Activated naive CD4-positive, alpha-beta T cell treated with anti-CD3 and anti-CD28 coated beads, Interleukin-2, amount 50 U/mL, for 72 hours (primary cell): ENCODE data around the gene EFEMP1. TPM values are rescaled to one million over a fixed set of nuclear protein-coding genes. Genes with fewer than 3 reads are reported as not detected.

Experiments
- ATAC-seq, 2 donors: fragments of 150-1000 bp; cut with Tn5 transposase; 2 replicates each; pipeline ENCODE4 v1.10.0; 2021; ENCODE audit warnings: mild to moderate bottlenecking in 2 of 2, moderate library complexity in 2 of 2
- DNase-seq, 2 donors: peaks; one replicate each; pipeline ENCODE4 v3.0.0; 2021 to 2022; ENCODE audit warnings: low spot score in 2 of 2
- H3K27ac Mint-ChIP-seq, 2 donors: one replicate each; pipeline ENCODE4 v1.8.0; 2022; ENCODE audit warnings: mild to moderate bottlenecking in 2 of 2, mixed read lengths in 2 of 2
- H3K36me3 Mint-ChIP-seq, 2 donors: one replicate each; pipeline ENCODE4 v1.8.0; 2022; ENCODE audit warnings: mixed read lengths in 2 of 2
- H3K9me3 Mint-ChIP-seq, 2 donors: one replicate each; pipeline ENCODE4 v1.8.0; 2022; ENCODE audit warnings: mixed read lengths in 2 of 2
- total RNA-seq, 2 donors: library from RNA; stranded (reverse); gene quantifications; one replicate each; pipeline ENCODE4 v1.2.3, GENCODE V29; 2022

EFEMP1 gene
- total RNA-seq, 2 donors from 2014 or later: not detected

DNA sequence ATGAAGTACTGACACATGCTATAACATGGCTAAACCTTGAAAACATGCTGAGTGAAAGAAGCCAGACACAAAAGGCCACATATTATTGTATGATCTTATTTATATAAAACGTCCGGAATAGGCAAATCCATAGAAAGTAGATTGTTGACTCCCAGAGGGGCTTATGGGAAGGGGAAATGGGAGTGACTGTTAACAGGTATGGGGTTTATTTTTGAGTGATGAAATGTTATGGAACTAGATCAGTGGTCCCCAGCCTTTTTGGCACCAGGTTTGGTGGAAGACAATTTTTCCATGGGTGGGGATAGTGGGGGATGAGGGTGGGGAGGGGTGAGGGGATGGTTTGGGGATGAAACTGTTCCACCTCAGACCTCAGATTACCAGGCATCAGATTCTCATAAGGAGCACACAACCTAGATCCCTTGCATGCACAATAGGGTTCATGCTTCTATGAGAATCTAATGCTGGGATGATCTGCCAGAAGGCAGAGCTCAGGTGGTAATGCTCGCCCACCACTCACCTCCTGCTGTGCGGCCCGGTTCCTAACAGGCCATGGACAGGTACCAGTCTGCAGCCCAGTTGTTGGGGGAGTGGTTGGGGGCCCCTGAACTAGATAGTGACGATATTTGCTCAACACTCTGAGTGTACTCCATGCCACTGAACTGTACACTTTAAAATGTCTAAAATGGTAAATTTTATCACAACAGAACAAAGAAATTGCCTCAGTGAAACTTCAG lies 59.1 kb downstream of the EFEMP1 start:
- DNase-seq: no peak
- Mint-ChIP-seq H3K9me3 (no peaks in the 10 kb centered on the region), H3K36me3 (no peaks in the 10 kb centered on the region), H3K27ac (no peak overlapping the region)
- ATAC-seq: no peak

DNA sequence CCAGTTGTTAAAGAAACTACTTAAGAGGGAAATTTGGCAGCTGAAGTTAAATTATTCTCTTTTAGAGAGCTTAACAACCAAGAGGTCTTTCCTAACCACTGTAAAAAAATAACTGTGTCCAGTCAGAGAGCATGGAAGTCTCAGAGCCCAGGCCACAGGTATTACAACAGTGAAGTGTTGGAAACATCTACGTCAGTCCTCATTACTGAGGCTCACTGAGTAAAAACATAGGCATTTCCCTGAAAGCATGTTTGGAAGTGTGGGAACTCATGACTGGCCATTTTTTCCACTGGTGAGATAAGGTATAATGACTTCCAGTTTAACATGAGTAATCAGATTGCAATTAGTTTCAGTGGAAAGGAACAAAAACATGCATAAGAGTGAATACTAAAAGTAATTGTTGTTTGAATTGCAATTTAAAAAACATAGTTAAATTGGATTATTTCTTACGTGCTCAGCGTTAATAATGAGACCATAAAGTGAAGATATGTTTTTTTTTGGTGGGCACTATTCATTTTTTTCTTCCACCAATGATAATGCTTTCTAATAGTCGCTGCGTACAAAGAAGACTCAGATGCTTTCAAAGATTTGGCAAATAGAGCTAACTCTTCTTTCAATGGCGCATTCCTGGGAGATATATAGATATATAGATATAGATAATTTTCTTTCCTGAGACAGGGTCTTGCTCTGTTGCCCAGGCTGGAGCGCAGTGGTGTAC lies 60.8 kb downstream of the EFEMP1 start:
- ATAC-seq (no peak), DNase-seq (no peak)
- no peaks in the 10 kb centered on the region for H3K36me3 Mint-ChIP-seq
- no peaks in the 10 kb centered on the region for H3K9me3 Mint-ChIP-seq
- no peak overlapping the region for H3K27ac Mint-ChIP-seq

GRCh38 chr2:55862246-55862645 lies 61.3 kb downstream of the EFEMP1 start:
- ATAC-seq (no peak), DNase-seq (no peak)
- no peaks in the 10 kb centered on the region for H3K9me3 Mint-ChIP-seq
- H3K36me3 Mint-ChIP-seq: no peaks in the 10 kb centered on the region
- no peak overlapping the region for H3K27ac Mint-ChIP-seq

- DNase-seq (no peak), ATAC-seq (no peak)
- no peak overlapping the region for H3K27ac Mint-ChIP-seq
- H3K9me3 Mint-ChIP-seq: no peaks in the 10 kb centered on the region
- H3K36me3 Mint-ChIP-seq: no peaks in the 10 kb centered on the region
Measured at GRCh38 chr2:55861733-55862132, 61.8 kb downstream of the EFEMP1 start.

DNA sequence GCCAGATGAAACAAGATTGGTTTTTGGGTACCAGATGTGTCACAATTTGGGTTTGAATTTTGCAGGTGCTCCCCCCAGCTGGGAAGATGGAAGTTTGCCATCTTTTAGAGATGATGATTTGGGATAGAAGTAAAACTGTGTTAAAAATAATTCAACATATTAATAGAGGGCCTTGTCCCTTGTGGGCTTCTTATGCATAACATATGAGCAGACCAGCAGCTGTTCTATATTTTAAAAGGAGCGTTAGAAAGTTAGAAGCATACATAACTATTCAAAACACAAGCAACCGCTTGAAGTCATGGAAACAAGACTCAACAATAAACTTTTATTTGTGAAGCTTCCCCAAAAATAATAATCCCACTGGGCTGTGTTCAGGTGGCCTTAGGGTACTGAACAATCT lies 62.8 kb downstream of the EFEMP1 start:
- Mint-ChIP-seq H3K36me3 (no peaks in the 10 kb centered on the region), H3K9me3 (no peaks in the 10 kb centered on the region), H3K27ac (no peak overlapping the region)
- ATAC-seq (no peak), DNase-seq (no peak)

DNA sequence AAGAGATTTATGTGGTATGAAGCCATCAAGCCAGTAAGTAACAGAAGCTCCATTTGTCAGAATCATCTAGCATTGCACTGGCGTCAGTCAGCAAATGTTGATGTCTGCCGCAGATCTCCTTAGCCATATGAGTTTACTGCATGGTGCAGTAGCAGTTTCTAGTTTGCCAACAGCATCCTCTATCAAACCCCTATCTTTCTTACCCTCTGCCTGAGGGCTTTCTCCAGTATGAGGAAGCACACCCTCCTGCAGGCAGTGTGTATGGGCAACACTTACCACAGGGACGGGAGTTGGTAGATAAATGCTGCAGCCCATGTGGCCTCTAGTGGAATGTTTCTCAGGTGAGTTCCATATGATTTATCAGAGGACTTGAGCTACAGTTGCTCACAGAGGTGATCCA lies 63.7 kb downstream of the EFEMP1 start:
- Mint-ChIP-seq H3K27ac (no peak overlapping the region), H3K9me3 (no peaks in the 10 kb centered on the region), H3K36me3 (no peaks in the 10 kb centered on the region)
- ATAC-seq (no peak), DNase-seq (no peak)

DNA sequence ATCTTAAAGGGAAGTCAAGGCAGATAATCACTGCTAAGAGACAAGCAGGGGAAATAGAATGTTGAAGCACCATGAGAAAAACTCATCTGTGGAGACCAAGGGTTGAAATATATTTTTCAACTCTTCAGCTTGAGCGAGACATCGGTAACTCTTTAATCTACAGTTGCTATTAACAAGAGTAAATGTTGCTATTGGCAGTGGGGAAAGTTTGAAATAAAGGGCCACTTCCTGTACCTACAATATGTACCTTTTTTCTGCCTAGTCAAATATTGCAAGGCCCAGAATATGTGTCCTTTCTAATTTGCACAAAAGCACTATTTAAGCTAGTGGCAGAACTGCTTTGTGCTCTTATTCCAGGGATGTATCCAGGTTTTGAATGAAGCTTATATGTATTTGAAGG lies 65.8 kb downstream of the EFEMP1 start:
- Mint-ChIP-seq H3K9me3 (no peaks in the 10 kb centered on the region), H3K27ac (no peak overlapping the region), H3K36me3 (no peaks in the 10 kb centered on the region)
- ATAC-seq: no peak
- DNase-seq: no peak

GRCh38 chr2:55856936-55857335 lies 66.6 kb downstream of the EFEMP1 start:
- H3K9me3 Mint-ChIP-seq: peaks cover 0 to 5% of the 10 kb centered on the region in 2 donors
- no peak overlapping the region for H3K27ac Mint-ChIP-seq
- DNase-seq (no peak), ATAC-seq (no peak)
- H3K36me3 Mint-ChIP-seq: no peaks in the 10 kb centered on the region

- H3K36me3 Mint-ChIP-seq: no peaks in the 10 kb centered on the region
- DNase-seq: no peak
- no peak for ATAC-seq
- H3K9me3 Mint-ChIP-seq: peaks cover 0 to 11% of the 10 kb centered on the region in 2 donors
- no peak overlapping the region for H3K27ac Mint-ChIP-seq
Measured at GRCh38 chr2:55848096-55848495, 75.5 kb downstream of the EFEMP1 start.

- DNase-seq (no peak), ATAC-seq (no peak)
- Mint-ChIP-seq H3K9me3 (peaks cover 0 to 6% of the 10 kb centered on the region in 2 donors), H3K36me3 (no peaks in the 10 kb centered on the region), H3K27ac (no peak overlapping the region)
Measured at GRCh38 chr2:55846426-55846825, 77.2 kb downstream of the EFEMP1 start.

GRCh38 chr2:55844986-55845385 lies 78.6 kb downstream of the EFEMP1 start:
- no peaks in the 10 kb centered on the region for H3K36me3 Mint-ChIP-seq
- DNase-seq (no peak), ATAC-seq (no peak)
- H3K9me3 Mint-ChIP-seq: peaks cover 0 to 6% of the 10 kb centered on the region in 2 donors
- H3K27ac Mint-ChIP-seq: no peak overlapping the region

DNA sequence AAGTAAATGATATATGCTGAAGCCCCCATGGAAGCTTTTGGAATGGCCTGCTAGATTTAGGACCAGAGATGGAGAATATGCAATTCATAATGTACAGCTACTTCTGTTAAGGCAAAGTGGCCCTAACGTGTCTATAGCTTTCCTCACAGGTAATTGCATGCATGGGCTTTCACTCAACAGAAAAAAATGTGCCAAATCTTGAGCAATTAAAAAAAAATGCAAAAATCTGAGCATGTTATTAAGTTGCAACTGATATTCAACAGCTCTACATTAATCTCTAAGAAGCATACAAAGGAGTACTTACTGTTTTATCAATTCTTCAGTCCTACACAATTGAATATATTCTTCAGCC lies 79.6 kb downstream of the EFEMP1 start:
- ATAC-seq (no peak), DNase-seq (no peak)
- Mint-ChIP-seq H3K36me3 (no peaks in the 10 kb centered on the region), H3K27ac (no peak overlapping the region), H3K9me3 (peaks cover 0 to 6% of the 10 kb centered on the region in 2 donors)

DNA sequence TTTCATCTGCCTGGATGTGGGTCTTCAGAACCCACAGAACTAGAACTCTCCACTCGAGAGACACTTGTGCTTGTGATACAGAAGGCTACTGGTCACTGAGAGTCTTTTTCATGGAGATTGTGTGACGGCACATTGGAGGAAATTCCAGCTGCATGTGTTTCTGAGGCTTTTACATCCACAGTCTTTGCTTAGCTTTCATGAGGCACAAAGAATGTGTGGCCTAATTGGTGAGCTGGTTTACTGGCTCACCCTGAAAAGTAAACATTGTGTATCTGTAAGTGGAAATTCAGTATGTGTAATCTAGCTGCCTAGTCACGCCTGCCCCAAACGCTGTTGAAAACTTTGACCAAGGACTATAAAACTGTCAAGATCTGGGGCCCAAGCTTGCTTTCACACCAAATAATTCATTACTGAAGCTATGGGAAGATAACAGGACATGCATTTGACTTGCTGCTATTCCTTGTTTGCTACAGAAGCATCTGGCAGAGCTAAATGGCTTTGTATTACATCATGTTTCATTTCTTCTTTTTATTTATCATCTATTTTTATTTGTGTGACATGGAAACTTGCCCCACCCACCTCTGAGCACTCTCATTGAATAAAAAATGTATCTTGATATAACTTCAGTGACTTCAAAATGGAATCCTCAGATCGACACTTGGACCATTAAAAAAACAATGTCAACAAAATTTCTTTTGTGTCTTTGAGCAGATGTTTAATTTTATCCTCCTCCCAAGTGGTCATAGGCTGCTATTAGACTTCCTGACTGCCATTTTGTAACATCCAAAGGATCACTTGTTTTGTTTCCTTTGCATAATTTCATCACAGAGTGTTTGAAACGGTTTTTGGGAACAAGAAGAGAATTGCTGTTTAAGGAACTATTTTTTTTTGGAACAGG lies 80.2 kb downstream of the EFEMP1 start:
- Mint-ChIP-seq H3K36me3 (no peaks in the 10 kb centered on the region), H3K9me3 (peaks cover 0 to 6% of the 10 kb centered on the region in 2 donors), H3K27ac (no peak overlapping the region)
- DNase-seq (no peak), ATAC-seq (no peak)

DNA sequence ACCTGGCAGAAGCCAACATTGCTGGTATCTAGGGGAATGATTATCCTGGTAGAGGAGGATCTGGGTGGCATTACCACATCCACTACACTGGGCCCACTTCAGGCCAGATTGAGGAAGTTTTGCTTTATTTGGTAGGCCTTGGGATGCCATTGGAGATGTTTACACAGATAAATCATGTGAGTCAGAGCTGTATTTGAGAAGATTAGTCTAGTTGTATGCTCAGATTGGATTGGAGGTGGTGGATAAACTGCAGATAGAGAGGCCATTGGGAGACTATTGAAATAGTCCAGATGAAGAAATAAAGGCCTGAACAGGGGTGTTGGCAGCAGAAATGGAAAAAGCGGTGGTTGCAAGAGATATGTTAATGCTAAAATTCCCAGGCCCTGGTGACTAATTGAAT lies 81.5 kb downstream of the EFEMP1 start:
- H3K9me3 Mint-ChIP-seq: peaks cover 0 to 6% of the 10 kb centered on the region in 2 donors
- no peak overlapping the region for H3K27ac Mint-ChIP-seq
- H3K36me3 Mint-ChIP-seq: no peaks in the 10 kb centered on the region
- DNase-seq: no peak
- ATAC-seq: no peak

- DNase-seq: no peak
- no peak for ATAC-seq
- peaks cover 5 to 6% of the 10 kb centered on the region in 2 donors for H3K9me3 Mint-ChIP-seq
- H3K36me3 Mint-ChIP-seq: peaks cover 0 to 6% of the 10 kb centered on the region in 2 donors
- H3K27ac Mint-ChIP-seq: no peak overlapping the region
Measured at GRCh38 chr2:55840460-55840859, 83.1 kb downstream of the EFEMP1 start.

GRCh38 chr2:55839182-55839819 lies 84.3 kb downstream of the EFEMP1 start:
- peaks cover 0 to 6% of the 10 kb centered on the region in 2 donors for H3K36me3 Mint-ChIP-seq
- no peak for DNase-seq
- peaks cover 0 to 10% of the 10 kb centered on the region in 2 donors for H3K9me3 Mint-ChIP-seq
- no peak overlapping the region for H3K27ac Mint-ChIP-seq
- no peak for ATAC-seq

- no peak for ATAC-seq
- Mint-ChIP-seq H3K27ac (no peak overlapping the region), H3K36me3 (peaks cover 0 to 6% of the 10 kb centered on the region in 2 donors), H3K9me3 (peaks cover 0 to 11% of the 10 kb centered on the region in 2 donors)
- no peak for DNase-seq
Measured at GRCh38 chr2:55838653-55839052, 84.9 kb downstream of the EFEMP1 start.
